Panc1 (cell line): Measurements from ENCODE around the gene CBX8. TPM values are rescaled to one million over a fixed set of nuclear protein-coding genes. Genes with fewer than 3 reads are reported as not detected.

Experiments
- ATAC-seq: fragments of 200-7000 bp; cut with Tn5 transposase; 2 replicates; pipeline ENCODE4 v1.9.1; 2020; ENCODE audit warnings: mild to moderate bottlenecking, moderate library complexity
- BruUV-seq: library from RNA; stranded (reverse); fragments of 400-500 nt; replicated peaks from 2 replicates; lab custom pipeline; 2021; lab: Mats Ljungman, UMichigan
- CTCF ChIA-PET: fragments of 300-600 bp; sonication (Branson Sonifier 250); formaldehyde crosslinking; loops from one replicate; lab custom pipeline; 2022; ENCODE audit warnings: antibody characterized with exemption; lab: Charles Lee
- POLR2A ChIA-PET: fragments of 300-600 bp; sonication (Branson Sonifier 250); formaldehyde crosslinking; loops from one replicate; lab custom pipeline; 2022; ENCODE audit warnings: antibody characterized with exemption; lab: Charles Lee
- DNase-seq: peaks from one replicate; pipeline ENCODE4 v3.0.0-alpha.2; 2010; ENCODE audit warnings: low read depth, low spot score
- H3K27ac ChIP-seq: 2 replicates; pipeline ENCODE4 v1.5.1; 2011; ENCODE audit warnings: mild to moderate bottlenecking, low read length, inconsistent platforms
- H3K27me3 ChIP-seq: fragments of 200-500 bp; sonication (Bioruptor generic); 2 replicates; pipeline ENCODE4 v1.6.0; 2014; ENCODE audit warnings: low read length, inconsistent platforms; ENCODE audit not compliant: control insufficient read depth, insufficient read depth
- H3K36me3 ChIP-seq: fragments of 200-500 bp; sonication (Bioruptor generic); 2 replicates; pipeline ENCODE4 v1.5.1; 2014; ENCODE audit warnings: inconsistent platforms, mild to moderate bottlenecking, low read length, moderate library complexity; ENCODE audit not compliant: control insufficient read depth, insufficient read depth
- H3K4me1 ChIP-seq: 2 replicates; pipeline ENCODE4 v1.5.1; 2011; ENCODE audit warnings: inconsistent platforms, mild to moderate bottlenecking, low read length, moderate library complexity; ENCODE audit not compliant: control insufficient read depth, insufficient read depth
- H3K4me3 ChIP-seq, 2 experiments: 2 replicates each; pipeline ENCODE4 v1.5.1; 2011 to 2012; ENCODE audit warnings: low read depth in 2 of 2, low read length in 2 of 2, mild to moderate bottlenecking in 2 of 2, inconsistent platforms in 1 of 2, moderate library complexity in 1 of 2
- H3K9me3 ChIP-seq: fragments of 200-500 bp; sonication (Bioruptor generic); 2 replicates; pipeline ENCODE4 v1.5.1; 2014; ENCODE audit warnings: low read depth, mild to moderate bottlenecking, inconsistent platforms, low read length, moderate library complexity; ENCODE audit not compliant: control insufficient read depth, insufficient read depth
- POLR2AphosphoS5 ChIP-seq: IDR thresholded peaks from 2 replicates; pipeline ENCODE4 v1.6.1; 2012; ENCODE audit warnings: mild to moderate bottlenecking, low read depth, low read length, moderate library complexity
- SIN3A ChIP-seq: IDR thresholded peaks from 2 replicates; pipeline ENCODE4 v1.6.1; 2012; ENCODE audit warnings: low read depth, mild to moderate bottlenecking, low read length, moderate library complexity, borderline replicate concordance; ENCODE audit not compliant: insufficient read depth
- TCF7L2 ChIP-seq: IDR thresholded peaks from 2 replicates; pipeline ENCODE4 v1.6.1; 2011; ENCODE audit warnings: mild to moderate bottlenecking, low read depth, low read length, inconsistent platforms
- in situ Hi-C: cut with HindIII; loops from 2 replicates; pipeline ENCODE4 v1.10.0; 2016; ENCODE audit warnings: low sequenced_read_pairs, low pct_unique_long_range_greater_than_20kb
- intact Hi-C: fragments of 100-400 bp; cut with micrococcal nuclease; formaldehyde crosslinking; loops from one replicate; pipeline ENCODE4 v1.10.0; 2022; ENCODE audit not compliant: unreplicated experiment
- total RNA-seq: library from RNA; stranded (reverse); gene quantifications from one replicate; pipeline ENCODE4 v1.2.1, GENCODE V29; 2021; ENCODE audit not compliant: unreplicated experiment
- TF ChIP-seq, protein P1 (sequence below): fragments of 450-650 bp; IDR thresholded peaks from 2 replicates; pipeline ENCODE4 v1.5.1; 2017; ENCODE audit warnings: mild to moderate bottlenecking
- TF ChIP-seq, protein P2 (sequence below), 2 experiments: IDR thresholded peaks; 2 replicates each; pipeline ENCODE4 v1.6.1; 2011 to 2012; ENCODE audit warnings: low read depth in 2 of 2, control low read depth in 1 of 2, low read length in 1 of 2, mild to moderate bottlenecking in 1 of 2, moderate library complexity in 1 of 2; ENCODE audit not compliant: insufficient read depth in 1 of 2

The CBX8 gene
- total RNA-seq, 1 experiment from 2014 or later, result 15.3 TPM

DNA sequence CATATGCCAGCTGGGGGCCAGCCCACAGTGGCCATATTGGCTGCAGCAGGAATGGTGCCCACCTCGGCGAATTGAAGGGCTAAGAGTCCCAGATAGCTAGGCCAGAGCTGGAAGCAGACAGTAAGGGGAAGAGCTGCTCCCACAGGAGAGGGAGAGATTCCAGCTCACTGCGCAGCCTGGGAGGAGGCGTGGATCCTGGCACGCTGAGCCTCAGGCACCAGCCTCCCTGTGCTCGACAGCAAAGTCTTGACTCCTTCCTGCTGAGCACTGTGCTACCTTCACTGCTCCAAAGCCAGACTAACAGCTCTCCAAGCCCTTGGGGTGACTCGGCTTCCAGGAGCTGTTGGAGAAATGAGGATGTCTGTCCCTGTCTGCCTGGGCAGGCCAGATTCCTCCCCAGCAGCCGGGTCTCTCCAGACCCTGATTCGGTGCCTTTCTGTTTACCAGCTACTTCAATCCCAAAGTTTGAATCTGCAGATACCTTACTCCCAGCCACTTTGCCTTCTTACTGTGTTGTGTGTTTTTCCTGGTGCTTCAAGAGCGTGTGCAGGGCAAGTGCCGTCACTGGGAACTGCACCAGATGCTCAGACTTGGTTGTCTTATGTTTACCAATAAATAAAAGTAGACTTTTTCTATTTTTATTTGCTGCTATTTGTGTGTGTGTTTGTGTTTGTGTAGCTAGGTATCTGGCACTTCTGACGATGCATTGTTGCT lies 9.8 kb downstream of the CBX8 start:
- Histone ChIP-seq H3K27me3 (no peaks in the 10 kb centered on the region), H3K4me3 (no peak overlapping the region), H3K4me1 (peaks cover 3% of the 10 kb centered on the region), H3K9me3 (no peaks in the 10 kb centered on the region), H3K36me3 (no peaks in the 10 kb centered on the region), H3K27ac (no peak overlapping the region)
- no TSS peak for BruUV-seq
- ChIA-PET CTCF (interaction anchor here (0.7 kb wide), 1 partner anchor 221 kb away, joined by 7 read pairs; no protein-coding TSS in a partner anchor), POLR2A (no interaction called here)
- intact Hi-C loops (no loop called here), in situ Hi-C loops (loop anchor here (25.0 kb wide), 1 partner anchor 200 kb away; no protein-coding TSS in a partner anchor)
- DNase-seq (no peak), ATAC-seq (no peak)
- TF ChIP-seq POLR2AphosphoS5 (no peak), SIN3A (no peak), TCF7L2 (no peak)
- TF ChIP-seq, protein P1, sequence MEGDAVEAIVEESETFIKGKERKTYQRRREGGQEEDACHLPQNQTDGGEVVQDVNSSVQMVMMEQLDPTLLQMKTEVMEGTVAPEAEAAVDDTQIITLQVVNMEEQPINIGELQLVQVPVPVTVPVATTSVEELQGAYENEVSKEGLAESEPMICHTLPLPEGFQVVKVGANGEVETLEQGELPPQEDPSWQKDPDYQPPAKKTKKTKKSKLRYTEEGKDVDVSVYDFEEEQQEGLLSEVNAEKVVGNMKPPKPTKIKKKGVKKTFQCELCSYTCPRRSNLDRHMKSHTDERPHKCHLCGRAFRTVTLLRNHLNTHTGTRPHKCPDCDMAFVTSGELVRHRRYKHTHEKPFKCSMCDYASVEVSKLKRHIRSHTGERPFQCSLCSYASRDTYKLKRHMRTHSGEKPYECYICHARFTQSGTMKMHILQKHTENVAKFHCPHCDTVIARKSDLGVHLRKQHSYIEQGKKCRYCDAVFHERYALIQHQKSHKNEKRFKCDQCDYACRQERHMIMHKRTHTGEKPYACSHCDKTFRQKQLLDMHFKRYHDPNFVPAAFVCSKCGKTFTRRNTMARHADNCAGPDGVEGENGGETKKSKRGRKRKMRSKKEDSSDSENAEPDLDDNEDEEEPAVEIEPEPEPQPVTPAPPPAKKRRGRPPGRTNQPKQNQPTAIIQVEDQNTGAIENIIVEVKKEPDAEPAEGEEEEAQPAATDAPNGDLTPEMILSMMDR, result no peak
- TF ChIP-seq, protein P2, sequence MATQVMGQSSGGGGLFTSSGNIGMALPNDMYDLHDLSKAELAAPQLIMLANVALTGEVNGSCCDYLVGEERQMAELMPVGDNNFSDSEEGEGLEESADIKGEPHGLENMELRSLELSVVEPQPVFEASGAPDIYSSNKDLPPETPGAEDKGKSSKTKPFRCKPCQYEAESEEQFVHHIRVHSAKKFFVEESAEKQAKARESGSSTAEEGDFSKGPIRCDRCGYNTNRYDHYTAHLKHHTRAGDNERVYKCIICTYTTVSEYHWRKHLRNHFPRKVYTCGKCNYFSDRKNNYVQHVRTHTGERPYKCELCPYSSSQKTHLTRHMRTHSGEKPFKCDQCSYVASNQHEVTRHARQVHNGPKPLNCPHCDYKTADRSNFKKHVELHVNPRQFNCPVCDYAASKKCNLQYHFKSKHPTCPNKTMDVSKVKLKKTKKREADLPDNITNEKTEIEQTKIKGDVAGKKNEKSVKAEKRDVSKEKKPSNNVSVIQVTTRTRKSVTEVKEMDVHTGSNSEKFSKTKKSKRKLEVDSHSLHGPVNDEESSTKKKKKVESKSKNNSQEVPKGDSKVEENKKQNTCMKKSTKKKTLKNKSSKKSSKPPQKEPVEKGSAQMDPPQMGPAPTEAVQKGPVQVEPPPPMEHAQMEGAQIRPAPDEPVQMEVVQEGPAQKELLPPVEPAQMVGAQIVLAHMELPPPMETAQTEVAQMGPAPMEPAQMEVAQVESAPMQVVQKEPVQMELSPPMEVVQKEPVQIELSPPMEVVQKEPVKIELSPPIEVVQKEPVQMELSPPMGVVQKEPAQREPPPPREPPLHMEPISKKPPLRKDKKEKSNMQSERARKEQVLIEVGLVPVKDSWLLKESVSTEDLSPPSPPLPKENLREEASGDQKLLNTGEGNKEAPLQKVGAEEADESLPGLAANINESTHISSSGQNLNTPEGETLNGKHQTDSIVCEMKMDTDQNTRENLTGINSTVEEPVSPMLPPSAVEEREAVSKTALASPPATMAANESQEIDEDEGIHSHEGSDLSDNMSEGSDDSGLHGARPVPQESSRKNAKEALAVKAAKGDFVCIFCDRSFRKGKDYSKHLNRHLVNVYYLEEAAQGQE (IDR thresholded peaks at IDR 0.05; ENCODE audit: insufficient read depth in 1 of 2, low read depth in 2 of 2, low read length in 1 of 2), result no peak

DNA sequence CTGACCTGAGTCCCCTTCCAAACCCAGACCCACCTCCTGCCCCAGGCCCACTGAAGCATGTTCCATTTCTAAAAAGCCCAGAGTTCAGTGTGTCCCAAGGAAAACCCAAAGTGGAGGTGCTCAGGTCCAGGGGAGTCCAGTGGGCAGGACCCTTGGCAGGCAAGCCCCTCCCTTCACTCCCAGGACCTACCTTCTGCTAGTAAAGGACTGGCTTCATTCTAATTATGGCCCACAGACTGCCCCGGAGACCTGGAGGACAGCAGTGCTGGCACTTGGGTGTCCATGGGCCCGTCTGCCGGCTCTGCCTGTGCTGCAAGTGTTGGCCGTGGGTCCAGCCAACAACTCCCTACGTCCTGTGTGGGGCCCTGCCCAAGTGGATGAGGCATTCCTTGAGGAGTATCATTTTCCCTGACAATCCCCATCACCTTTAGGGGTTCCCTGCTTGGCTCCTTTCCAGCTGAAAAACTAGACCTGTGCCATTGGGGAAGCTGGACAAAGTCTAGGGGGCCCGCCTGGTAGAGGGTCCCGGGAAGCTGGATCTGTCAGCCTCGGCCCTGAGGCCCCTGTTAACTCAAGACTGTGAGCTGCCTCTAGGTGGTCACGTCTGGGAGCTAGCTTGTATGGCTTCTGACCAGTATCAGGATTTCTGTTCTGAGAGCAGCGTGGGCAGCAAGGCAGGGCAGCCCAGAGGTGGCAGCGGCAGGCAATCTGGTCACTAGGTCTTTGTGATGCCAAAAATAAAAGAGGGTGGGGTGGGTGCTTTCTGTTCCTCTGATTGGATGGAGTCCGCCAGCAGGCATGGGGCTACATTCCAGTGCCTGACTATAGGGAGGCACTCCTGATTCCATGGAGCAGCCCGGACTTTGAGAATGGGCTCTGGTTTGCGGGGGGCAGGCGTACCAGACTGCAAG lies 10.7 kb downstream of the CBX8 start:
- no peak for TF ChIP-seq SIN3A
- TF ChIP-seq POLR2AphosphoS5, result no peak
- TF ChIP-seq TCF7L2, result no peak
- TF ChIP-seq, protein P2 (IDR thresholded peaks at IDR 0.05; ENCODE audit: insufficient read depth in 1 of 2, low read depth in 2 of 2, low read length in 1 of 2), result no peak
- TF ChIP-seq, protein P1, result no peak
- DNase-seq (no peak), ATAC-seq (no peak)
- BruUV-seq, result no TSS peak
- Histone ChIP-seq H3K36me3 (no peaks in the 10 kb centered on the region), H3K9me3 (no peaks in the 10 kb centered on the region), H3K4me1 (peaks cover 3% of the 10 kb centered on the region), H3K27me3 (no peaks in the 10 kb centered on the region), H3K4me3 (no peak overlapping the region), H3K27ac (no peak overlapping the region)
- POLR2A ChIA-PET, result no interaction called here
- in situ Hi-C loops (loop anchor here (25.0 kb wide), 1 partner anchor 201 kb away; no protein-coding TSS in a partner anchor), intact Hi-C loops (no loop called here)
- CTCF ChIA-PET, result interaction anchor here (0.7 kb wide), 1 partner anchor 222 kb away, joined by 7 read pairs; no protein-coding TSS in a partner anchor
